Myocyte (in vitro differentiated cells): Measurements from ENCODE around the gene SMAD7. TPM values are rescaled to one million over a fixed set of nuclear protein-coding genes. Genes with fewer than 3 reads are reported as not detected.

ENCODE experiments used
- DNase-seq: peaks from one replicate; pipeline ENCODE4 v3.0.0-alpha.2; 2012; ENCODE audit warnings: low read depth
- total RNA-seq: library from RNA; depleted of rRNA; stranded (reverse); fragments of >200 nt; gene quantifications from 2 replicates; pipeline ENCODE4 v1.2.3, GENCODE V29; 2014

Gene SMAD7
- total RNA-seq, 1 donor from 2014 or later: 3.0 TPM

GRCh38 chr18:48947560-48947959 lies 3.2 kb downstream of the SMAD7 start:
- DNase-seq: peak; percentile 55

DNA sequence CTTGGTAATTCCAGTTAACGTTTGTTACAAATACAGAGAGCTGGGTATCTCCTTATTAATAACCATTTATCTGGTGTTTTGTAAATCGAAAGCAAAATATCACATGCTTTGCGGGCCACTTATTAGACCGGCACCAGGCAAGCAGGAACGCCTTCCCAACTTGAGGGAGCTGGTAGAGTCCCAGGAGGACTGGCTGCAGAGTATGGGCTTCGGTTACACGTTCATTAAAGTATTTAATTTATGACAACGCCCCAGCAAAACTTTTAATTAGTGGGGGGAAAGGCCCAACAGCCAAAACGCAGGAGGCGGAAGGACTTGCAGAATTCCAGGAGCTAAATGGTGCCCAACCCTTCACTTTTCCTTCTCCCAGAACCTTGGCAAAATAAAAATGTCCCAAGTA lies 3.7 kb downstream of the SMAD7 start:
- DNase-seq: no peak

GRCh38 chr18:48946329-48946835 lies 4.4 kb downstream of the SMAD7 start:
- DNase-seq: peak; percentile 71

DNA sequence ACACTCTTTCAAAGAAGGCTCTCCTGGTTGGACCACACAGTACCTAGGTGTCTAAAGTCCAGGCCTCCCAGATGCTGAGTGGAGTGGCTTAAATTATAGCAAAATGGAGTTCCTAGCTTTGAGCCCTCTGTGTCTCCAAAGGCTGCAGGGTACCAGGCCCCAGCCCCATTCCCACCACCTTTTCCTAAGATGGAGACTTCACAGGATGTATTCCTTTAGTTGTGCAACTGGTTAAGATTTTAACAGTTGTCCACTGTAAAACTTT lies 4.9 kb downstream of the SMAD7 start:
- DNase-seq: no peak

- DNase-seq: no peak
Observed at GRCh38 chr18:48944634-48945033, 6.1 kb downstream of the SMAD7 start.

DNA sequence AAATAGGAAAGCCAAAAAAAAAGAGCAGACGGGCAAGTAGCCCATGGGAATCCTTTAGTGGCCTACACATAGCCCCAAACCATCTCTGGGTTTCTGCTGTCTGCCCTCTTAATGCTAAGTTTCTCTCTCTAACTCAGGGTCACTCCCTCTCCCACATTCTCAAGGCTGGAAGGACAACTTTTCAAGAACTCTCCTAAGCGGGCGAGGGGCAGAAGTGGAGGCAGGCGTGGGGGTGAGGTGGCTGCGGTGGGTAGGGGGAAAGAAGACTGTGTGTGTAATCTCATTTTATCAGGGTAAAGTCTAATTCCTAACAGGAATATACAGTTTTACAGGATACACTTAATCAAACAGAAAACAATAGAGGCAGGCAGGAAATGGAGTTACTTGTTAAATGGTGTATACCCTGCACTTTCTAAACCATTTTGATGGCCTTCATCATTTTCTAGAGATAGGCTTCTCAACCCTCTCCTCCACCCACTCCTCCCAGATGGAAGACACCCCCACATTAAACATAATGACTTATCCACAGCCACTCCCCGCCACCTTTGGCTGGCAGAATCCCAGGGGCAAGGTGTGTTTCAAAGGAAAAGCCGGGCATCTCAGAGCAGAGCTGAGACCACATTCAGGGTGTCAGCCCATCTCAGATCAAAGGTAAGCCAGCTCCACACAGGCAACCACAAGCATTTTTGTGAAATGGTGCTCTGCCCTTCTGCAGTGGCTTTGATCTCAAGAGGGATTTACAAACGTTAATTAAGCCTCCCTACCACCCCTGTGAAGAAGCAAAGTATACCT lies 6.8 kb downstream of the SMAD7 start:
- DNase-seq: no peak

DNA sequence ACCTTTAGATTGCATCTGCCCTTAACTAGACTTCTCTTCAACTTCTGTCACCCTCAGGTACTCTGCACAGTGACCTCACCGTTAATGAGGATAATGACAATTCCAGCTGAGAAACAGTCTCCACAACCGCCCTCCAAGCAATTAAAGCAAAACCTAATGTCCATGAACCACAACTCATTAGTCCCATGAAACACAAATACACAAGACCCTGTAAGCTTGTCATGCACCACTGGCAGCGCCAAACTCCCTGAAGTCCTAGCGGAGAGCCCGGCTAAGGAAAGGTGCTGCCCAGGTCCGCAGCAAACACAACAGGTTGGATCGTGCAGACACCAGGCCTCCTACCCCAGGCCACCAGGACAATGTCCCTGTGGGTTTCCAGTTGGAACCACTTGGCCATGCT lies 7.4 kb downstream of the SMAD7 start:
- DNase-seq: no peak

- peak; percentile 92 for DNase-seq
Observed at GRCh38 chr18:48942554-48943261, 8.1 kb downstream of the SMAD7 start.

- no peak for DNase-seq
Observed at GRCh38 chr18:48942086-48942485, 8.7 kb downstream of the SMAD7 start.

- DNase-seq: no peak
Observed at GRCh38 chr18:48941672-48942071, 9.1 kb downstream of the SMAD7 start.

DNA sequence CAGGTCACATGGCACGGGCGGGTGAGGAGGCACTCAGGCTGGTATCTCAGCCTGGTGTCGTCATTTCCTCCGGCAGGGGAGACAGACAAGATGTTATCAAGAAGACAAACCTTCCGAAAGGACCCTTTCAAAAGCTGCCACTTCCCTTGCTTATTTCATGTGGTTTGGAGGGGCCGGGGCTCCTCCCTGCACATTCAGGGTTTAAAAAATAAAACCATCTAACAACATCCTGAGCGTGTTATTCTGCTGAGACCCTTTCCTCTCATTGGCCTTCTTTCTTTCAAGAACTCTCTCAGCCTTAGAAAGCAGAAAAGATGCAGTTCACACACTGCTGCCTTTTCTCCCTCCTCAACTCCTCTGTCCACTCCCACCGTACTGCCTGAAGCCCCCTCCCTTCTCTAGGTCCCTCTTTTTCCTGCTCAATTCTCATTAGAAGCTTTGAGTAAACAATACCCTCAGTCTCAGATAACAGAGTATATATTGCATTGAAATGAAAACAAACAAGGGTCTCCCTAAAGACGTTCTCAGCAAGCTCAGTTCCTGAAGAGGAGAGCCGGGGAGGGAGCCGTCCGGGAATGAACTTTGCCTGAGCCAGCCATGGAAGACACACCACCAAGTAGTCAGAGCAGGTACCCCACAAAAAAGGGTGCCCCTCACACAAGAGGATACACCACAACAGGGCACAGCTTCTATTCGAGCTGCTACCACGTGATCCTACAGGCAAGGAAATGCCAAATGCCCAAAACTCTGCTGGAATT lies 9.7 kb downstream of the SMAD7 start:
- no peak for DNase-seq

DNA sequence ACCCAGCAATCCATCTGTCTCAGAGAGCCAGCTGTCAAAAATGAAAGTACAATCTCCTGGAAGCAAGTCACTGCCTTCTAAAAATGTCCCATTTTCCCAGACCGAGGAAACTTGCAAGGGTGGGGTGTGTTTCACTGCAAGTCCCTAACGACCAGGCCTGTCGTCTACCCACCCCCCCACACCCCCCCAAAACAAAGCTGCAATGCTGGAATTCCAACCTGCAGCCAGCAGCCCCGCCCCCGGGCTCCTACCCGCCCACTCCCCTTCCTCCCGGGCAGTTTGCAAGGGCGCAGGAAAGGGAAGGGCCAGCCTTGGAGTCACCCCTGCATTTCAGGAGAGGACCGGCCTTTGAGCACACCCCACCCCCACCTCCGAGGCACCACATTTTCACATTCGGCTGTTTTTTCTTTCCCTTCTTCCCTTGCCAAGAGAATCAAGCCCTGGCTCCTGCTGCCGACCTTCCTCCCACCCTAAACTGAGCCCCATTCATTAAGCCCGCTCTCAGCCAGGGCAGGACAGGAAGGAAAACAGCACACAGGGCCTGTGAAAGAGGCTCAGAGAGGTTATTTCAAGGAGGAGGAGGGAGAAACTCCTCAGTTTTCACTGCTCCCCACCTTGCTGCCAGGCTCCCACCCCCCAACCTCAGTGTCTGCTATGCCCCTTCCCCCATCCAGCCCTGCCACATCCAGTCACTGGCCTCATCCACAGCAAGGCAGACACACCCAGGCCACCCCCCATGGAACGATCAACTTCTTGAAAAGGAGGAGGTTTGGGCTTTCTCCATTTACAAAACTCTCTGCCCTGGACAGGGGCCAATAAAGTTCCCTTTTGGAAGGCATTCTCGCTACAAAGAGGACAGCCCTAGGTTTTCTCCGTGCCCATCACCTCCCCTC lies 11.3 kb downstream of the SMAD7 start:
- DNase-seq: no peak

DNA sequence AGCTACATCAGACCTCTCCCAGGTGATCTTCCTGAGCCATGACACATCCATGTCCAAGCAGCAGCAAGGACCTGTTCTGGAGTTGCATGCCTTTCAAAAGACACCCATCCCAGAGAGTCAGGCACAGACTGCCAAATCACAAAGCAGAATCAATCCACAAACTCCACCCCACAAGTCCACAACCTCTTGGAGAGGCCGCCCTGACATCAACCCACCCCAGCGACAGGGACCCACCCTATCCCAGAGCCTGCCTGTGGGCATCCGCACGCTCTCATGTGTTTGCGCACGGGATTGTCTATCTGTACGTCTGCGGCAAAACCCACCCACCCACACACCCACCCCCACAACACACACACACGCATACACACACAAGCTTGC lies 11.9 kb downstream of the SMAD7 start:
- no peak for DNase-seq

- no peak for DNase-seq
Observed at GRCh38 chr18:48937869-48938750, 12.7 kb downstream of the SMAD7 start.

DNA sequence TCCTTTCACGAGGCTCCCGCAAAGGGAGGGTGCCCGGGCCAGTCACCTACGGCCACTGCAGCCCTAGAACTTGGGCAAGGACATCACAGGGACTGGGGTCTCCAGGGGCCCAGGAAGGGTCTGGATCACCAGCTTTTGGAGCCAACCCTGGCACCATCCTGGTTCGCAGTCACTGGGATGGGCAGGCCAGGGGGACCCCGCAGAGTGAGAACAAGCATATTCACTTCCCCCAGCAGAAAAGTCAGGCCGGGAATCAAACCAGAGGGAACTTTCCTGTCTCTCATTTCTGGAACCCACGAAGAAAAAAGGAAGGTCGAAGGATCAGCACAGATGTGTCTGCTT lies 15.4 kb downstream of the SMAD7 start:
- DNase-seq: no peak

DNA sequence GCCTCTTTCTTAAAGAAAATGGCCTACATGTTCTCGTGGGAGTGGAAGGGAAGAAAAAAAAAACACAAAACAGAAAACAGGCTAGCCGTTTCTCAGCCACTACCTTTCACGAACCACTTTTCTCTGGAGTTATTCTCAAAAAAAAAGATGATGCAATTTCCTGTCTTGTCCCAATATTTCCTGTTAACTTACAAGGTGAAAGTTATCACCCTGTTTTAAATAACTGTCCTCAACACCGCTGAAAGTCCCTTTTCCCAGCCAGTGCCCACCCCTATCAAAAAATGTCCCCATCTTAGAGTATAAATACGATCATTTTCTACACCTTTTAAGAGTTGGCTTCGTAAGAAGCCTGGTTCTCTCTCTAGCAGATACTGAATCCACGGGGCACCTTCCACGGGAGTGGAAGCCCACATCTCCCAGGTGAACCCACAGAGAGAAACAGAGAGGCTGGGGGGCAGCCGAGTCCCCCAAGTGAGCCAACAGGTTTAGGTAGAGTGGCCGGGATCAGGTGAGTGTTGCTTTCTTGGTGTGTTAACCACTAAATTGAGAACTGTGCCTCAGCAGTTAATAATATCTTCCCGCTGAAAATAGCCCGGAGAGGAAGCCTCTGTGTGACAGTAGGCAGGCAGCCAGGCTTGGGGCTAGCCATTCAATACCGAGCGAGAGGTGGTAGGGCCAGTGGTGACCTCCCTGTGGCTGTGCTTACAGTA lies 15.9 kb downstream of the SMAD7 start:
- peak; percentile 85 for DNase-seq

DNA sequence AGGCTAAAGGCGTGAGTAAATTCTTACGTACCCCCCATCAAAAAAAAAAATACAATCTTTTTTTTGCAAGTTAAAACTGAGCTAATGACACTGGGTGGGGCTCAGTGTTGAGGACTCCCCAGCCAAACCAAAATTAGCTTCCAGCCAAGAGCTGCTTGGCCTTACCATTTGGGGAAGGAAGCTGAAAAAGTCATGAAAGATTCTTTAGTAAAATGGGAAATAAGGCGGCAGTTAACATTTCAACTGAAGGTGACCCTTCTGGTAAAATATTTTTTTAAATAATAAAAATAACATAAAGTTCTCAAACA lies 16.4 kb downstream of the SMAD7 start:
- DNase-seq: no peak

GRCh38 chr18:48933578-48934414 lies 17.0 kb downstream of the SMAD7 start:
- no peak for DNase-seq
